ENCODE results near the gene ZNF69.
A peak's percentile ranks its signal among the peaks of the same experiment; 100 is the strongest.
"Not testable (repeated sequence)": the region's sequence is repeated elsewhere in the genome, so short reads cannot be mapped to it uniquely, and the experiment has no call there.

ZNF69 gene

GRCh38 chr19:11887611-11888531 lies at the start of gene ZNF69:
Gene ZNF69, plus strand, starts transcription at chr19:11887782. Its CDS starts 142 bp downstream, at chr19:11887924.
- DNase-seq (ENCODE audit: low spot score): peak; percentile 89

- DNase-seq (ENCODE audit: low spot score): no peak
Measured at GRCh38 chr19:11843722-11844121, 43.9 kb upstream of the ZNF69 start.

- DNase-seq (ENCODE audit: low spot score): peak; percentile 31
Measured at GRCh38 chr19:11847615-11848014, 40.0 kb upstream of the ZNF69 start.

GRCh38 chr19:11848200-11848593 lies 39.4 kb upstream of the ZNF69 start:
- DNase-seq (ENCODE audit: low spot score): no peak

- peak; percentile 96 for DNase-seq (ENCODE audit: low spot score)
Measured at GRCh38 chr19:11848594-11849469, 38.8 kb upstream of the ZNF69 start, which contains the start of gene ZNF439. Gene ZNF439, plus strand, starts transcription at chr19:11848726. Its CDS starts 142 bp downstream, at chr19:11848868.

GRCh38 chr19:11850289-11850688 lies 37.3 kb upstream of the ZNF69 start:
- DNase-seq (ENCODE audit: low spot score): not testable (repeated sequence)

- DNase-seq (ENCODE audit: low spot score): no peak
Measured at GRCh38 chr19:11853358-11853757, 34.2 kb upstream of the ZNF69 start.

- DNase-seq (ENCODE audit: low spot score): no peak
Measured at GRCh38 chr19:11856596-11857250, 30.9 kb upstream of the ZNF69 start.

GRCh38 chr19:11860721-11861120 lies 26.9 kb upstream of the ZNF69 start:
- no peak for DNase-seq (ENCODE audit: low spot score)

- DNase-seq (ENCODE audit: low spot score): no peak
Measured at GRCh38 chr19:11861301-11861700, 26.3 kb upstream of the ZNF69 start.

GRCh38 chr19:11867766-11868165 lies 19.8 kb upstream of the ZNF69 start:
- DNase-seq (ENCODE audit: low spot score): not testable (repeated sequence)

GRCh38 chr19:11868188-11868587 lies 19.4 kb upstream of the ZNF69 start:
- DNase-seq (ENCODE audit: low spot score): no peak

GRCh38 chr19:11872624-11873023 lies 15.0 kb upstream of the ZNF69 start:
- no peak for DNase-seq (ENCODE audit: low spot score)

GRCh38 chr19:11873762-11874161 lies 13.8 kb upstream of the ZNF69 start:
- no peak for DNase-seq (ENCODE audit: low spot score)

GRCh38 chr19:11879687-11880266 lies 7.8 kb upstream of the ZNF69 start:
- peak; percentile 56 for DNase-seq (ENCODE audit: low spot score)

- no peak for DNase-seq (ENCODE audit: low spot score)
Measured at GRCh38 chr19:11880598-11880997, 7.0 kb upstream of the ZNF69 start.

GRCh38 chr19:11881151-11881800 lies 6.3 kb upstream of the ZNF69 start:
- peak; percentile 78 for DNase-seq (ENCODE audit: low spot score)

GRCh38 chr19:11882606-11883005 lies 5.0 kb upstream of the ZNF69 start:
- DNase-seq (ENCODE audit: low spot score): no peak

GRCh38 chr19:11887234-11887610 lies 360 bp upstream of the ZNF69 start:
- peak; percentile 30 for DNase-seq (ENCODE audit: low spot score)

GRCh38 chr19:11889901-11890300 lies 2.3 kb downstream of the ZNF69 start:
- DNase-seq (ENCODE audit: low spot score): not testable (repeated sequence)

- no peak for DNase-seq (ENCODE audit: low spot score)
Measured at GRCh38 chr19:11890634-11891033, 3.1 kb downstream of the ZNF69 start.
